Astrocyte (in vitro differentiated cells and primary cell): ENCODE results near the gene MYBPC1.

Experiments used
- CTCF ChIP-seq: IDR thresholded peaks from 2 replicates; pipeline ENCODE4 v1.5.1; 2011; ENCODE audit warnings: low read depth, mild to moderate bottlenecking, inconsistent platforms, low read length, moderate library complexity; ENCODE audit not compliant: insufficient read depth
- EZH2 ChIP-seq: IDR thresholded peaks from 2 replicates; pipeline ENCODE4 v1.6.1; 2012; ENCODE audit warnings: mild to moderate bottlenecking, low read length, inconsistent platforms; ENCODE audit not compliant: insufficient read depth

GRCh38 chr12:101703487-101703886 lies 108.7 kb downstream of the MYBPC1 start:
- TF ChIP-seq CTCF: no peak
- TF ChIP-seq EZH2: no peak
